Measurements from ENCODE around the gene GTF2E1. TPM values are rescaled to one million over a fixed set of nuclear protein-coding genes. Genes with fewer than 3 reads are reported as not detected.
A peak's percentile ranks its signal among the peaks of the same experiment; 100 is the strongest.
"Not testable (repeated sequence)": the region's sequence is repeated elsewhere in the genome, so short reads cannot be mapped to it uniquely, and the experiment has no call there.

Gene GTF2E1
- total RNA-seq, 1 donor from 2014 or later = 26.9 TPM

- H3K4me1 Mint-ChIP-seq (ENCODE audit: unreplicated experiment) = no peaks in the 10 kb centered on the region
- no peaks in the 10 kb centered on the region for H3K9me3 Mint-ChIP-seq
- H3K27ac Mint-ChIP-seq = no peak overlapping the region
- no peak overlapping the region for H3K4me3 Mint-ChIP-seq
- peaks cover 9% of the 10 kb centered on the region for H3K36me3 Mint-ChIP-seq
- no peak for DNase-seq (ENCODE audit: extremely low spot score, unreplicated experiment)
- no peaks in the 10 kb centered on the region for H3K27me3 Mint-ChIP-seq
- no peak for TF ChIP-seq CTCF (conservative IDR thresholded peaks at IDR 0.05)
Observed at GRCh38 chr3:120708408-120708807, 34.1 kb upstream of the GTF2E1 start.

DNA sequence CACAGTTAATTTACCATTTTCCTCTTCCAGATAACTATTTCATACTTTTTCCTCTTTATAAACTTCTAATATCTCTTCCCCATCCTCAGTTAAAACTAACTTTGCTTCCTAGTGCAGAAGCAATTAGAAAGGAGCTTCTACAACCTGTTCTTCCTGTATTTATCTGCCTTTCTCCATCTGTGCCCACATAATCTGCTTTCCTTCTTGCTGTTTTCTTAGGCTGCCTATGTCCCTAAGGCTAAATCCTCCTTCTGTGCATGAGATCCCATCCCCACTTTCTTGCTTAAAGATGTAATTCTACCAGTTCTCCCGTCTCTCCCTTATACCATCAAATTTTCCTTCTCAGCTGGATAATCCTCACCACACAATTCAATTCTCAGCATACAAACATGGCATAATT lies 32.2 kb upstream of the GTF2E1 start:
- TF ChIP-seq CTCF (conservative IDR thresholded peaks at IDR 0.05) = no peak
- no peak for DNase-seq (ENCODE audit: extremely low spot score, unreplicated experiment)
- Mint-ChIP-seq H3K4me1 (ENCODE audit: unreplicated experiment) (no peaks in the 10 kb centered on the region), H3K9me3 (no peaks in the 10 kb centered on the region), H3K27ac (no peak overlapping the region), H3K4me3 (no peak overlapping the region), H3K36me3 (no peaks in the 10 kb centered on the region), H3K27me3 (no peaks in the 10 kb centered on the region)

DNA sequence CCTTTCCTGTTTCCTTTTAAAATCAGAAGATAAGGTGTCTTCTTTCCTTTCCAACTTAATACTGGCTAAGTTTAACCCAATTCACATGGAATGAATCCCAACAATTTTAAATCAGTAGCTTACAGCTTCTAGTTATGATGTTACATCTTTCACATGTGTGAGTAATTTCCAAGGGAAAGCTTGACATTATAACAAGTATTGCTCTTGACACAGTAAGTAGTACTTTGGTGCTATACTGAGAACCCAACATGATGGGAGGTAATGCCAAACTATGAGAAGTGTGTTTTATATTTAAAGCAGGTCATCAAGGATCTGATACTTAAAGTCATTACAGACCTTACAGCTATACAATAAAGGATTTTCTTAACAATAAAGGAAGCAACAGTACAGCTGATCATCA lies 29.3 kb upstream of the GTF2E1 start:
- H3K27me3 Mint-ChIP-seq = no peaks in the 10 kb centered on the region

GRCh38 chr3:120719167-120719834 lies 23.2 kb upstream of the GTF2E1 start:
- H3K4me1 Mint-ChIP-seq (ENCODE audit: unreplicated experiment); H3K9me3 Mint-ChIP-seq; H3K27me3 Mint-ChIP-seq; H3K36me3 Mint-ChIP-seq; DNase-seq (ENCODE audit: extremely low spot score, unreplicated experiment): not testable (repeated sequence)
- Mint-ChIP-seq H3K4me3 (peak overlapping the region; percentile 79), H3K27ac (peak overlapping the region; percentile 26)

More for the DNA sequence above, 29.3 kb upstream of the GTF2E1 start:
- Mint-ChIP-seq H3K9me3 (no peaks in the 10 kb centered on the region), H3K4me3 (no peak overlapping the region), H3K27ac (no peak overlapping the region), H3K4me1 (ENCODE audit: unreplicated experiment) (no peaks in the 10 kb centered on the region), H3K36me3 (no peaks in the 10 kb centered on the region)
- DNase-seq (ENCODE audit: extremely low spot score, unreplicated experiment) = no peak
- no peak for TF ChIP-seq CTCF (conservative IDR thresholded peaks at IDR 0.05)

DNA sequence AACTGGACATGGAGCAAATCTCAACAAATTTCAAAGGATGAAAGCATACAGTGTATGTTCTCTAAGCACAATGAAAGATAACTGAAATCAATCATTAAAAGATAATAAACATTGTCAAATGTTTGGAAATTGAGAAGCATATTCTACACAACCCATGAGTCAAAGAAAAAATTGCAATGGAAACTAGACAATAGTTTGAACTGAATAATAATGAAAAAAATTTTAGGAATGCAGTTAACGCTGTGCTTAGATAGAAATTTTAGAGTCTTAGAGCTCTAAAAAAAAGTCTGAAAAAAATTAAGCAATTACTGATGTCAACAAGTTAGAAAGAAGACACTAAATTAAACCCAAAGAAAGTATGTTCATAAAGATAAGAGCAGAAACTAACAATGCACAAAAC lies 15.8 kb upstream of the GTF2E1 start:
- H3K4me3 Mint-ChIP-seq = no peak overlapping the region

More for the DNA sequence above, 15.8 kb upstream of the GTF2E1 start:
- no peak for TF ChIP-seq CTCF (conservative IDR thresholded peaks at IDR 0.05)
- H3K4me1 Mint-ChIP-seq (ENCODE audit: unreplicated experiment) = no peaks in the 10 kb centered on the region
- DNase-seq (ENCODE audit: extremely low spot score, unreplicated experiment) = no peak
- H3K27me3 Mint-ChIP-seq = no peaks in the 10 kb centered on the region
- H3K36me3 Mint-ChIP-seq = no peaks in the 10 kb centered on the region
- no peak overlapping the region for H3K27ac Mint-ChIP-seq
- no peaks in the 10 kb centered on the region for H3K9me3 Mint-ChIP-seq

Measured in type B pancreatic cell (in vitro differentiated cells).